OCI-LY3 (cell line): Measurements from ENCODE around the gene TPRA1.

Experiments
- CTCF ChIP-seq: fragments of 200-600, 300-600 bp; sonication (generic); IDR thresholded peaks from 2 replicates; pipeline ENCODE4 v1.5.1; 2014; ENCODE audit warnings: antibody characterized with exemption, low read length, low read depth
- EZH2phosphoT487 ChIP-seq: fragments of 200-600 bp; shearing (Covaris generic); IDR thresholded peaks from 2 replicates; pipeline ENCODE4 v1.6.1; 2018; ENCODE audit warnings: antibody characterized with exemption, mixed run types, low read depth

- no peak for TF ChIP-seq CTCF
- TF ChIP-seq EZH2phosphoT487 = no peak
These were observed 13.1 kb downstream of the TPRA1 start for GRCh38 chr3:127577448-127577847.
